ENCODE measurements around the gene HMCN2.
A peak's percentile ranks its signal among the peaks of the same experiment; 100 is the strongest.

- TF ChIP-seq POLR2AphosphoS5 (IDR thresholded peaks at IDR 0.05) (no peak), CTCF (IDR thresholded peaks at IDR 0.05) (peak; percentile 88 to 93 (median 89)), POLR2A (IDR thresholded peaks at IDR 0.05; ENCODE audit: low read depth) (no peak)
Measured at GRCh38 chr9:130461218-130461630, 195.7 kb downstream of the HMCN2 start.

All from esophagus muscularis mucosa (tissue), 3 donors.